Non-pigmented ciliary epithelial cell (primary cell): Measurements from ENCODE around the gene SCNM1.
"Not testable (repeated sequence)": the region's sequence is repeated elsewhere in the genome, so short reads cannot be mapped to it uniquely, and the experiment has no call there.

Source experiments
- DNase-seq: peaks from one replicate; pipeline ENCODE4 v3.0.0-alpha.2; 2010; ENCODE audit warnings: low read depth

Gene SCNM1

GRCh38 chr1:151193304-151193703 lies 27.4 kb downstream of the SCNM1 start:
- no peak for DNase-seq

GRCh38 chr1:151193856-151194255 lies 27.9 kb downstream of the SCNM1 start:
- no peak for DNase-seq

GRCh38 chr1:151194894-151195594 lies 29.1 kb downstream of the SCNM1 start:
- peak; percentile 67 for DNase-seq

- DNase-seq: no peak
These were observed 30.4 kb downstream of the SCNM1 start for GRCh38 chr1:151196292-151196800.

- no peak for DNase-seq
These were observed 31.9 kb downstream of the SCNM1 start for GRCh38 chr1:151197863-151198253.

GRCh38 chr1:151198254-151199127 lies 32.5 kb downstream of the SCNM1 start, which contains the start of gene PIP5K1A:
Gene PIP5K1A (plus strand): TSS chr1:151198552. CDS start chr1:151198997, 445 bp downstream.
- peak; percentile 91 for DNase-seq

GRCh38 chr1:151199873-151200581 lies 34.1 kb downstream of the SCNM1 start:
- peak; percentile 77 for DNase-seq

- DNase-seq: not testable (repeated sequence)
These were observed 39.5 kb downstream of the SCNM1 start for GRCh38 chr1:151205381-151205965.

- no peak for DNase-seq
These were observed 44.9 kb downstream of the SCNM1 start for GRCh38 chr1:151210830-151211229.

GRCh38 chr1:151211972-151212705 lies 46.2 kb downstream of the SCNM1 start:
- DNase-seq: no peak

GRCh38 chr1:151213560-151213959 lies 47.6 kb downstream of the SCNM1 start:
- DNase-seq: no peak
